Measurements from ENCODE around the gene LRFN5.
A peak's percentile ranks its signal among the peaks of the same experiment; 100 is the strongest.
"Not testable (repeated sequence)": the region's sequence is repeated elsewhere in the genome, so short reads cannot be mapped to it uniquely, and the experiment has no call there.

LRFN5 gene

DNA sequence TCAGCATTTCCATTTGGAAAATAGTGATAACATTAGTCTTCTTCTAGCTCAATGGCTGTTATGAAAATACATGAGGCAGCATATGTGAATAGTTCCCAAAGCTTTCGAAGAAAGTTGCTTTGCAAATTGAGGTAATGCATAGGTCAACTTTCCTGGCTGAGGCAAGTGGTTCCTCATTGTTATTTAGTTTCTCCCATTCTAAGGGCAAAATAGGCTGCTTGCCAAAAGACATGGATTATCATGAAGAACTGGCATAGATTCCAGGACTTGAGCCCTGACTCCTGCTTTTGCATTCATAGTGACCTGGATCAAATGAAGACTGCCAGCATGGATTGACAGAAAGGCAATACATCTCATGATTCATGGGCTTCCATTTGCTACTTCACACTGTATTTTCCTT lies 35.7 kb downstream of the LRFN5 start:
- Histone ChIP-seq H3K4me3 (ENCODE audit: low read length) (no peak overlapping the region), H3K36me3 (ENCODE audit: control insufficient read depth, insufficient read depth, low read length, severe bottlenecking) (no peaks in the 10 kb centered on the region), H3K4me1 (ENCODE audit: control insufficient read depth, insufficient read depth, low read length) (peaks cover 11% of the 10 kb centered on the region), H3K9me3 (ENCODE audit: control insufficient read depth, low read length) (no peaks in the 10 kb centered on the region), H3K27me3 (replicated peaks; ENCODE audit: control insufficient read depth, insufficient read depth, low read length) (no peaks in the 10 kb centered on the region), H3K9ac (ENCODE audit: low read length) (no peak overlapping the region)
- DNase-seq (ENCODE audit: low read depth), result no peak

- Histone ChIP-seq H3K36me3 (ENCODE audit: control insufficient read depth, insufficient read depth, low read length, severe bottlenecking) (no peaks in the 10 kb centered on the region), H3K4me3 (ENCODE audit: low read length) (no peak overlapping the region), H3K9ac (ENCODE audit: low read length) (no peak overlapping the region), H3K9me3 (ENCODE audit: control insufficient read depth, low read length) (no peaks in the 10 kb centered on the region), H3K27me3 (replicated peaks; ENCODE audit: control insufficient read depth, insufficient read depth, low read length) (no peaks in the 10 kb centered on the region), H3K4me1 (ENCODE audit: control insufficient read depth, insufficient read depth, low read length) (peaks cover 11% of the 10 kb centered on the region)
- no peak for DNase-seq (ENCODE audit: low read depth)
Measured at GRCh38 chr14:41642789-41643188, 36.1 kb downstream of the LRFN5 start.

- DNase-seq (ENCODE audit: low read depth), result no peak
- H3K27me3 ChIP-seq (replicated peaks; ENCODE audit: control insufficient read depth, insufficient read depth, low read length), result no peaks in the 10 kb centered on the region
- no peaks in the 10 kb centered on the region for H3K36me3 ChIP-seq (ENCODE audit: control insufficient read depth, insufficient read depth, low read length, severe bottlenecking)
- no peaks in the 10 kb centered on the region for H3K9me3 ChIP-seq (ENCODE audit: control insufficient read depth, low read length)
- no peak overlapping the region for H3K4me3 ChIP-seq (ENCODE audit: low read length)
- peaks cover 11% of the 10 kb centered on the region for H3K4me1 ChIP-seq (ENCODE audit: control insufficient read depth, insufficient read depth, low read length)
- no peak overlapping the region for H3K9ac ChIP-seq (ENCODE audit: low read length)
Measured at GRCh38 chr14:41644606-41645005, 37.9 kb downstream of the LRFN5 start.

GRCh38 chr14:41650802-41651201 lies 44.1 kb downstream of the LRFN5 start:
- no peaks in the 10 kb centered on the region for H3K36me3 ChIP-seq (ENCODE audit: control insufficient read depth, insufficient read depth, low read length, severe bottlenecking)
- H3K27me3 ChIP-seq (replicated peaks; ENCODE audit: control insufficient read depth, insufficient read depth, low read length), result no peaks in the 10 kb centered on the region
- H3K9ac ChIP-seq (ENCODE audit: low read length), result no peak overlapping the region
- no peak overlapping the region for H3K4me3 ChIP-seq (ENCODE audit: low read length)
- no peak for DNase-seq (ENCODE audit: low read depth)
- no peaks in the 10 kb centered on the region for H3K9me3 ChIP-seq (ENCODE audit: control insufficient read depth, low read length)
- H3K4me1 ChIP-seq (ENCODE audit: control insufficient read depth, insufficient read depth, low read length), result peaks cover 3% of the 10 kb centered on the region

DNA sequence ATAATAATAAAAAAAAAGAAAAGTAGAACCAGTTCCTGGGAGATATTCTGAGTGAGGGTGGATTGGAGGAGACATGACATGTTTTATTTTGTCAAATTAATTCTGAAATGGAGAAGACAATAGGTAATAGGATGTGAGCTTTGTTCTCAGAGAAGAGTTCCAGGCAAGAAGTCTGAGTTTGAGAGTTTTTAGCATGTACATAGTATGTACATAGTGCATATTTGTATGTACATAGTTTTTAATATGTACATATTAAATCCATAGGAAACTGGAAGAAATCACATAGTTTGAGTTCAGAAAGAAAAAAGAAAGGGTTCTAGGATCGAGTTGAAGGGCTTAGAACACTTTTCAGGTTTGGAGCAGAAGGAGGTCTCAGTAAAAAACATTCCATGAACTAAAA lies 47.5 kb downstream of the LRFN5 start:
- no peak for DNase-seq (ENCODE audit: low read depth)
- H3K27me3 ChIP-seq (replicated peaks; ENCODE audit: control insufficient read depth, insufficient read depth, low read length), result no peaks in the 10 kb centered on the region
- H3K9ac ChIP-seq (ENCODE audit: low read length), result no peak overlapping the region
- no peaks in the 10 kb centered on the region for H3K9me3 ChIP-seq (ENCODE audit: control insufficient read depth, low read length)
- no peak overlapping the region for H3K4me3 ChIP-seq (ENCODE audit: low read length)
- no peaks in the 10 kb centered on the region for H3K36me3 ChIP-seq (ENCODE audit: control insufficient read depth, insufficient read depth, low read length, severe bottlenecking)
- no peaks in the 10 kb centered on the region for H3K4me1 ChIP-seq (ENCODE audit: control insufficient read depth, insufficient read depth, low read length)

DNA sequence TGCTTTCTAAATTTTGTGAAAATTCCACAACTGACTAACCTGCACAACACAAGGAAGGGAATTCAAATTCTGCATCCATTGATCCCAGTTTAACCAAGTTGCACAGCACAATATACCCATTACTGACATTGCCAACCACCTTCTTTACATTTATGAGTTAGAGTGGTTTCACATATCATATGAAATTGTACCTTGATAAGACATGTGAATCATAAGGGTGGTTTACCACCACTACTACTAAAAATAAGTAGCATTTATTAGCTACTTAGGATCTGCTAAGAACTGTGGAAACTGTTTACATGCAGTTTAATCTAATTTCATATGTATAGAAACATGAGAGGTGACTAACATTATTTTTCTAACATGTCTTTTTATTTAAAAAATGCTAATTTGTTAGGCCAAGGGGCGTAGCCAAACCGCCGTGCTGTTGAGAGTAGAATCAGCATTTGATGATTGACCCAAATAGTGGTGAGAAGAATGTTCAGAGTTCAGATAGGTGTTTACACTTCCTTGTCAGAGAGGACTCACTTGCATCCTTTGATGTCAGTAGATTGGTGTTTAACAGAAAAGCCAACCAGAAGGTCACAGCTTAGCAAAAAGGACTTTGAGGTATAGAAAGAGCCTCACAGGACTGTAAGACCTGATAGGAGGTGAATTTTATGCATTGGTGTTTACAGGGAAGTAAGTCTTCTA lies 56.2 kb downstream of the LRFN5 start:
- no peak for DNase-seq (ENCODE audit: low read depth)
- H3K4me1 ChIP-seq (ENCODE audit: control insufficient read depth, insufficient read depth, low read length), result no peaks in the 10 kb centered on the region
- no peaks in the 10 kb centered on the region for H3K36me3 ChIP-seq (ENCODE audit: control insufficient read depth, insufficient read depth, low read length, severe bottlenecking)
- H3K9me3 ChIP-seq (ENCODE audit: control insufficient read depth, low read length), result no peaks in the 10 kb centered on the region
- H3K27me3 ChIP-seq (replicated peaks; ENCODE audit: control insufficient read depth, insufficient read depth, low read length), result no peaks in the 10 kb centered on the region
- H3K9ac ChIP-seq (ENCODE audit: low read length), result no peak overlapping the region
- H3K4me3 ChIP-seq (ENCODE audit: low read length), result no peak overlapping the region

GRCh38 chr14:41663473-41663850 lies 56.8 kb downstream of the LRFN5 start:
- no peak for DNase-seq (ENCODE audit: low read depth)
- no peaks in the 10 kb centered on the region for H3K9me3 ChIP-seq (ENCODE audit: control insufficient read depth, low read length)
- H3K9ac ChIP-seq (ENCODE audit: low read length), result no peak overlapping the region
- no peaks in the 10 kb centered on the region for H3K36me3 ChIP-seq (ENCODE audit: control insufficient read depth, insufficient read depth, low read length, severe bottlenecking)
- H3K4me3 ChIP-seq (ENCODE audit: low read length), result no peak overlapping the region
- no peaks in the 10 kb centered on the region for H3K27me3 ChIP-seq (replicated peaks; ENCODE audit: control insufficient read depth, insufficient read depth, low read length)
- H3K4me1 ChIP-seq (ENCODE audit: control insufficient read depth, insufficient read depth, low read length), result peaks cover 2% of the 10 kb centered on the region

DNA sequence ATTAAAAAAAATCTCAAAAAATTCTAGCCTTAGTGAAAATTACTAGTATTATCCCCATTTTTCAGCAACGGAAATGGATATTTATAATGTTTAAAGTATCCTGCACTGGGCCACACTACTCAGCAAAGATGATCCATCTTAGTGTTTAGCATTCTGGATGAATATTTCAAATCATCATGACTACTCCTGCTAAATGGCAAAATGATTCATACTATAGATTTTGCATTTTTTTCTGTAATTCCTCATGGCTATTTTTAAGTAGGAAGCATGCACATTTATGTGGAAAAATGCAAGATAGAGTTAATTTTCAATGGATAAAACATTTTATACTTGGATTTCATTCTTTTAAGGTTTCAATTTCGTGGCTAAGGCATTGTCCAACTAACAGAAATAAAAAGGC lies 59.6 kb downstream of the LRFN5 start:
- Histone ChIP-seq H3K9ac (ENCODE audit: low read length) (no peak overlapping the region), H3K9me3 (ENCODE audit: control insufficient read depth, low read length) (no peaks in the 10 kb centered on the region), H3K4me3 (ENCODE audit: low read length) (no peak overlapping the region), H3K27me3 (replicated peaks; ENCODE audit: control insufficient read depth, insufficient read depth, low read length) (no peaks in the 10 kb centered on the region), H3K4me1 (ENCODE audit: control insufficient read depth, insufficient read depth, low read length) (peaks cover 7% of the 10 kb centered on the region), H3K36me3 (ENCODE audit: control insufficient read depth, insufficient read depth, low read length, severe bottlenecking) (no peaks in the 10 kb centered on the region)
- DNase-seq (ENCODE audit: low read depth), result no peak

- no peak overlapping the region for H3K9ac ChIP-seq (ENCODE audit: low read length)
- no peaks in the 10 kb centered on the region for H3K9me3 ChIP-seq (ENCODE audit: control insufficient read depth, low read length)
- peaks cover 7% of the 10 kb centered on the region for H3K4me1 ChIP-seq (ENCODE audit: control insufficient read depth, insufficient read depth, low read length)
- no peaks in the 10 kb centered on the region for H3K27me3 ChIP-seq (replicated peaks; ENCODE audit: control insufficient read depth, insufficient read depth, low read length)
- no peak overlapping the region for H3K4me3 ChIP-seq (ENCODE audit: low read length)
- peak; percentile 31 for DNase-seq (ENCODE audit: low read depth)
- no peaks in the 10 kb centered on the region for H3K36me3 ChIP-seq (ENCODE audit: control insufficient read depth, insufficient read depth, low read length, severe bottlenecking)
Measured at GRCh38 chr14:41668356-41668755, 61.7 kb downstream of the LRFN5 start.

DNA sequence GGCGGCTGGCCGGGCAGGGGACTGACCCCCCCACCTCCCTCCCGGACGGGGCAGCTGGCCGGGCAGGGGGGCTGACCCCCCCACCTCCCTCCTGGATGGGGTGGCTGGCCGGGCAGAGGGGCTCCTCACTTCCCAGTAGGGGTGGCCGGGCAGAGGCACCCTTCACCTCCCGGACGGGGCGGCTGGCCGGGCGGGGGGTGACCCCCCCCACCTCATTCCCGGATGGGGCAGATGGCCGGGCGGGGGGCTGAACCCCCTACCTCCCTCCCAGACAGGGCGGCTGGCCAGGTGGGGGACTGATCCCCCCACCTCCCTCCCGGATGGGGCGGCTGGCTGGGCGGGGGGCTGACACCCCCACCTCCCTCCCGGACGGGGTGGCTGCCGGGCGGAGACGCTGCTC lies 66.9 kb downstream of the LRFN5 start:
- H3K4me1 ChIP-seq (ENCODE audit: control insufficient read depth, insufficient read depth, low read length), result not testable (repeated sequence)

DNA sequence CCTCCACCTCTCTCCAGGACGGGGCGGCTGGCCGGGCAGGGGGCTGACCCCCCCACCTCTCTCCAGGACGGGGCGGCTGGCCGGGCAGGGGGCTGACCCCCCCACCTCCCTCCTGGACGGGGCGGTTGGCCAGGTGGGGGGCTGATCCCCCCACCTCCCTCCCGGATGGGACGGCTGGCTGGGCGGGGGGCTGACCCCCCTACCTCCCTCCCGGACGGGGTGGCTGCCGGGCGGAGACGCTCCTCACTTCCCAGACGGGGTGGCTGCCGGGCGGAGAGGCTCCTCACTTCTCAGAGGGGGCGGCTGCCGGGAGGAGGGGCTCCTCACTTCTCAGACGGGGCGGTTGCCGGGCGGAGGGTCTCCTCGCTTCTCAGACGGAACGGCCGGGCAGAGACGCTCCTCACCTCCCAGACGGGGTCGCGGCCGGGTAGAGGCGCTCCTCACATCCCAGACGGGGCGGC lies 67.9 kb downstream of the LRFN5 start:
- not testable (repeated sequence) for DNase-seq (ENCODE audit: low read depth); H3K27me3 ChIP-seq (replicated peaks; ENCODE audit: control insufficient read depth, insufficient read depth, low read length); H3K9me3 ChIP-seq (ENCODE audit: control insufficient read depth, low read length); H3K36me3 ChIP-seq (ENCODE audit: control insufficient read depth, insufficient read depth, low read length, severe bottlenecking); H3K9ac ChIP-seq (ENCODE audit: low read length); H3K4me3 ChIP-seq (ENCODE audit: low read length); H3K4me1 ChIP-seq (ENCODE audit: control insufficient read depth, insufficient read depth, low read length)

More for the DNA sequence above, 66.9 kb downstream of the LRFN5 start:
- not testable (repeated sequence) for H3K9me3 ChIP-seq (ENCODE audit: control insufficient read depth, low read length); DNase-seq (ENCODE audit: low read depth); H3K36me3 ChIP-seq (ENCODE audit: control insufficient read depth, insufficient read depth, low read length, severe bottlenecking); H3K27me3 ChIP-seq (replicated peaks; ENCODE audit: control insufficient read depth, insufficient read depth, low read length); H3K9ac ChIP-seq (ENCODE audit: low read length); H3K4me3 ChIP-seq (ENCODE audit: low read length)

DNA sequence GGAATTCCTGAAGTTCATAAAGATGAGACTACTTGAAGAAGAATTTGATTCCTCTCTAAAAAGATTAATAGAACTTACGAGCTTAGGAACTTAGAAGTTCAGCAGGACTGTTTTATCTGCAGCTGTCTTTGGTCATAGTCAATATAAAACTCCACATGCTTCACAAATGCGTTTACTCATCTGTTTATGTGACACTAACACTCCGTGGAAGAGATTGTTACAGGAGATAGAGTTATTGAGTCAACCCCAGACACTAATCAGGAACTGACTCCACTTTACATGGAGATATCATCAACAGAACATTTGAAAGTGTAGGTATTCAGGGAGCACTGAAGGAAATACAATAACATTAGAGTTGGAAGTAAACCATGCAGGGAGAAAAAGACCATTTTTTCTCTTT lies 92.8 kb downstream of the LRFN5 start:
- Histone ChIP-seq H3K9me3 (ENCODE audit: control insufficient read depth, low read length) (no peaks in the 10 kb centered on the region), H3K27me3 (replicated peaks; ENCODE audit: control insufficient read depth, insufficient read depth, low read length) (no peaks in the 10 kb centered on the region), H3K4me3 (ENCODE audit: low read length) (no peak overlapping the region), H3K36me3 (ENCODE audit: control insufficient read depth, insufficient read depth, low read length, severe bottlenecking) (no peaks in the 10 kb centered on the region), H3K9ac (ENCODE audit: low read length) (no peak overlapping the region), H3K4me1 (ENCODE audit: control insufficient read depth, insufficient read depth, low read length) (no peaks in the 10 kb centered on the region)
- peak; percentile 1 for DNase-seq (ENCODE audit: low read depth)
